Neural progenitor cell (in vitro differentiated cells): Measurements from ENCODE around the gene MBD4.

Source experiments
- EZH2 ChIP-seq: fragments of 200-600 bp; sonication (generic); IDR thresholded peaks from 2 replicates; pipeline ENCODE4 v1.6.1; 2017; ENCODE audit warnings: antibody characterized with exemption, mild to moderate bottlenecking, moderate library complexity
- EZH2phosphoT487 ChIP-seq: fragments of 200-600 bp; sonication (generic); IDR thresholded peaks from 2 replicates; pipeline ENCODE4 v1.6.1; 2017; ENCODE audit warnings: antibody characterized with exemption
- TF ChIP-seq, protein P1 (sequence below): fragments of 200-600 bp; sonication (generic); IDR thresholded peaks from 2 replicates; pipeline ENCODE4 v1.5.1; 2017; ENCODE audit warnings: antibody characterized with exemption, mild to moderate bottlenecking

- TF ChIP-seq EZH2phosphoT487 (no peak), EZH2 (no peak)
- TF ChIP-seq, protein P1, sequence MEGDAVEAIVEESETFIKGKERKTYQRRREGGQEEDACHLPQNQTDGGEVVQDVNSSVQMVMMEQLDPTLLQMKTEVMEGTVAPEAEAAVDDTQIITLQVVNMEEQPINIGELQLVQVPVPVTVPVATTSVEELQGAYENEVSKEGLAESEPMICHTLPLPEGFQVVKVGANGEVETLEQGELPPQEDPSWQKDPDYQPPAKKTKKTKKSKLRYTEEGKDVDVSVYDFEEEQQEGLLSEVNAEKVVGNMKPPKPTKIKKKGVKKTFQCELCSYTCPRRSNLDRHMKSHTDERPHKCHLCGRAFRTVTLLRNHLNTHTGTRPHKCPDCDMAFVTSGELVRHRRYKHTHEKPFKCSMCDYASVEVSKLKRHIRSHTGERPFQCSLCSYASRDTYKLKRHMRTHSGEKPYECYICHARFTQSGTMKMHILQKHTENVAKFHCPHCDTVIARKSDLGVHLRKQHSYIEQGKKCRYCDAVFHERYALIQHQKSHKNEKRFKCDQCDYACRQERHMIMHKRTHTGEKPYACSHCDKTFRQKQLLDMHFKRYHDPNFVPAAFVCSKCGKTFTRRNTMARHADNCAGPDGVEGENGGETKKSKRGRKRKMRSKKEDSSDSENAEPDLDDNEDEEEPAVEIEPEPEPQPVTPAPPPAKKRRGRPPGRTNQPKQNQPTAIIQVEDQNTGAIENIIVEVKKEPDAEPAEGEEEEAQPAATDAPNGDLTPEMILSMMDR = no peak
Observed at GRCh38 chr3:129473769-129474152, 34.0 kb upstream of the MBD4 start.
